LNCaP clone FGC (cell line): ENCODE measurements around the gene FNBP1L.

ENCODE experiments used
- DNase-seq: peaks from one replicate; pipeline ENCODE4 v3.0.0-alpha.2; 2011; ENCODE audit warnings: low read depth
- H3K4me3 ChIP-seq: 2 replicates; pipeline ENCODE4 v1.5.1; 2011; ENCODE audit warnings: mild to moderate bottlenecking, low read depth, low read length, control low read depth
- CTCF ChIP-seq: IDR thresholded peaks from 2 replicates; pipeline ENCODE4 v1.5.1; 2012; ENCODE audit warnings: mild to moderate bottlenecking; ENCODE audit not compliant: control insufficient read depth, insufficient read depth; ENCODE audit errors: extremely low read depth

FNBP1L gene

GRCh38 chr1:93522721-93523120 lies 74.8 kb downstream of the FNBP1L start:
- TF ChIP-seq CTCF: no peak
- no peak overlapping the region for H3K4me3 ChIP-seq
- DNase-seq: no peak

- no peak for DNase-seq
- H3K4me3 ChIP-seq: no peak overlapping the region
- no peak for TF ChIP-seq CTCF
Observed at GRCh38 chr1:93525431-93525830, 77.5 kb downstream of the FNBP1L start.

GRCh38 chr1:93526431-93526830 lies 78.5 kb downstream of the FNBP1L start:
- H3K4me3 ChIP-seq: no peak overlapping the region
- TF ChIP-seq CTCF: no peak
- DNase-seq: no peak

- no peak for DNase-seq
- no peak for TF ChIP-seq CTCF
- H3K4me3 ChIP-seq: no peak overlapping the region
Observed at GRCh38 chr1:93528412-93528811, 80.5 kb downstream of the FNBP1L start.

GRCh38 chr1:93531193-93531592 lies 83.3 kb downstream of the FNBP1L start:
- no peak for DNase-seq
- no peak overlapping the region for H3K4me3 ChIP-seq
- TF ChIP-seq CTCF: no peak

GRCh38 chr1:93532780-93533378 lies 85.0 kb downstream of the FNBP1L start:
- no peak overlapping the region for H3K4me3 ChIP-seq
- DNase-seq: no peak
- TF ChIP-seq CTCF: no peak

GRCh38 chr1:93533677-93534076 lies 85.8 kb downstream of the FNBP1L start:
- H3K4me3 ChIP-seq: no peak overlapping the region
- DNase-seq: no peak
- TF ChIP-seq CTCF: no peak
